Endothelial cell of umbilical vein (primary cell): ENCODE measurements around the gene ZMYM4. TPM values are rescaled to one million over a fixed set of nuclear protein-coding genes. Genes with fewer than 3 reads are reported as not detected.
A peak's percentile ranks its signal among the peaks of the same experiment; 100 is the strongest.

Experiments
- BruUV-seq: library from RNA; stranded (reverse); fragments of 400-500 nt; replicated peaks from 2 replicates; lab custom pipeline; 2021; lab: Mats Ljungman, UMichigan
- CTCF ChIA-PET: fragments of 300-600, 350-600 bp; sonication (Branson Sonifier 250); formaldehyde crosslinking; loops from one replicate; lab custom pipeline; 2021; ENCODE audit warnings: antibody characterized with exemption, inconsistent platforms; lab: Charles Lee
- POLR2A ChIA-PET: fragments of 300-600, 350-600 bp; sonication (Branson Sonifier 250); formaldehyde crosslinking; loops from one replicate; lab custom pipeline; 2021; ENCODE audit warnings: antibody characterized with exemption, inconsistent platforms; lab: Charles Lee
- DNase-seq: peaks from one replicate; pipeline ENCODE4 v3.0.0-alpha.2; 2011; ENCODE audit warnings: low read depth, low spot score
- FAIRE-seq: peaks from 2 replicates; lab custom pipeline; 2011; peaks lifted over from hg19 to GRCh38; lab: Jason Lieb, UNC
- H2AFZ ChIP-seq: 2 replicates; pipeline ENCODE4 v1.6.0; 2012; ENCODE audit warnings: low read depth, low read length, control low read depth, inconsistent platforms
- H3K27ac ChIP-seq: 2 replicates; pipeline ENCODE4 v1.5.1; 2011; ENCODE audit warnings: low read depth, mild to moderate bottlenecking, control low read depth, low read length, moderate library complexity; ENCODE audit not compliant: insufficient read depth
- H3K27me3 ChIP-seq, 2 experiments: 2 replicates each; pipeline versions ENCODE4 v1.6.0 to v1.6.1; 2011; ENCODE audit warnings: low read length in 2 of 2, mixed read lengths in 1 of 2; ENCODE audit not compliant: control insufficient read depth in 2 of 2, insufficient read depth in 2 of 2
- H3K36me3 ChIP-seq, 2 experiments: 2 replicates in 1 of 2; 3 replicates in 1 of 2; pipeline ENCODE4 v1.5.1; 2011; ENCODE audit warnings: low read length in 2 of 2, mild to moderate bottlenecking in 1 of 2, moderate library complexity in 1 of 2; ENCODE audit not compliant: control insufficient read depth in 2 of 2, insufficient read depth in 2 of 2; ENCODE audit errors: extremely low read depth in 1 of 2
- H3K4me1 ChIP-seq: 3 replicates; pipeline ENCODE4 v1.5.1; 2011; ENCODE audit warnings: mild to moderate bottlenecking, low read length; ENCODE audit not compliant: control insufficient read depth, insufficient read depth; ENCODE audit errors: extremely low read depth
- H3K4me2 ChIP-seq: 2 replicates; pipeline ENCODE4 v1.6.1; 2011; ENCODE audit warnings: low read length, control low read depth, mixed read lengths; ENCODE audit not compliant: insufficient read depth
- H3K4me3 ChIP-seq, 3 experiments: fragments of 200-600 bp in 1 of 3; sonication (generic), shearing (Covaris generic) in 1 of 3; replicated peaks in 1 of 3; 2 replicates each; pipeline ENCODE4 v1.5.1; 2011 to 2016; ENCODE audit warnings: control low read depth in 3 of 3, low read length in 3 of 3, mild to moderate bottlenecking in 2 of 3, inconsistent platforms in 1 of 3, low read depth in 1 of 3, moderate library complexity in 1 of 3; ENCODE audit not compliant: insufficient read depth in 1 of 3
- H3K79me2 ChIP-seq: 2 replicates; pipeline ENCODE4 v1.6.0; 2012; ENCODE audit warnings: low read length, inconsistent platforms; ENCODE audit not compliant: control insufficient read depth, insufficient read depth
- H3K9ac ChIP-seq: replicated peaks from 2 replicates; pipeline ENCODE3; 2011; ENCODE audit warnings: low read length, control low read depth; ENCODE audit not compliant: insufficient read depth; ENCODE audit errors: extremely low read depth
- H3K9me1 ChIP-seq: replicated peaks from 3 replicates; pipeline ENCODE4 v1.6.0; 2011; ENCODE audit warnings: mild to moderate bottlenecking, low read length; ENCODE audit not compliant: control insufficient read depth, insufficient read depth; ENCODE audit errors: extremely low read depth
- H3K9me3 ChIP-seq: replicated peaks from 2 replicates; pipeline ENCODE4 v1.5.1; 2012; ENCODE audit warnings: low read length, inconsistent platforms; ENCODE audit not compliant: control insufficient read depth, insufficient read depth
- H4K20me1 ChIP-seq: replicated peaks from 2 replicates; pipeline ENCODE3; 2011; ENCODE audit warnings: mild to moderate bottlenecking, low read length; ENCODE audit not compliant: control insufficient read depth, insufficient read depth; ENCODE audit errors: extremely low read depth
- EZH2 ChIP-seq: IDR thresholded peaks from 2 replicates; pipeline ENCODE4 v1.6.1; 2012; ENCODE audit warnings: borderline replicate concordance, low read depth, mild to moderate bottlenecking, moderate library complexity, low read length, inconsistent platforms; ENCODE audit not compliant: severe bottlenecking
- FOS ChIP-seq: IDR thresholded peaks from 2 replicates; pipeline ENCODE4 v1.6.1; 2011; ENCODE audit warnings: mild to moderate bottlenecking, low read length, moderate library complexity, borderline replicate concordance; ENCODE audit not compliant: insufficient read depth
- GATA2 ChIP-seq: IDR thresholded peaks from 2 replicates; pipeline ENCODE4 v1.7.0; 2011; ENCODE audit warnings: low read depth, mild to moderate bottlenecking, moderate library complexity, mixed read lengths, low read length; ENCODE audit not compliant: insufficient read length, insufficient read depth
- JUN ChIP-seq: IDR thresholded peaks from 2 replicates; pipeline ENCODE4 v1.6.1; 2011; ENCODE audit warnings: borderline replicate concordance, low read depth; ENCODE audit not compliant: insufficient read length, insufficient read depth
- MYC ChIP-seq: IDR thresholded peaks from one replicate; pipeline ENCODE4 v1.6.1; 2011; ENCODE audit warnings: mild to moderate bottlenecking, low read depth, low read length
- POLR2A ChIP-seq: IDR thresholded peaks from 2 replicates; pipeline ENCODE4 v1.6.1; 2012; ENCODE audit warnings: low read depth, mild to moderate bottlenecking, control low read depth, low read length
- POLR2AphosphoS5 ChIP-seq: IDR thresholded peaks from 2 replicates; pipeline ENCODE4 v1.6.1; 2012; ENCODE audit warnings: low read depth, mild to moderate bottlenecking, control low read depth, low read length, moderate library complexity; ENCODE audit not compliant: insufficient read depth
- dilution Hi-C: fragments of 300-500 bp; cut with MboI; formaldehyde crosslinking; loops from one replicate; pipeline ENCODE4 v1.15.0; 2019; ENCODE audit warnings: low sequenced_read_pairs; ENCODE audit not compliant: extremely low pct_ligation_motif_present
- intact Hi-C: fragments of 100-400 bp; cut with micrococcal nuclease; formaldehyde crosslinking; loops from one replicate; pipeline ENCODE4 v1.10.0; 2022
- polyA plus RNA-seq, 4 experiments: library from polyadenylated mRNA; depleted of rRNA in 3 of 4; stranded (reverse) in 3 of 4; unstranded in 1 of 4; fragments of >200 nt; gene quantifications; 2 replicates each; pipeline versions ENCODE4 v1.2.1 to v1.2.3, GENCODE V29; 2011 to 2012; ENCODE audit warnings: missing spikeins in 1 of 4
- total RNA-seq: library from RNA; stranded (reverse); gene quantifications from 2 replicates; pipeline ENCODE4 v1.2.3, GENCODE V29; 2021
- TF ChIP-seq, protein P1 (sequence below), 2 donors: IDR thresholded peaks; 1 replicate in 1 of 2; 2 replicates in 1 of 2; pipeline ENCODE4 v1.5.1; 2011; ENCODE audit warnings: low read length in 2 of 2, mild to moderate bottlenecking in 2 of 2, moderate library complexity in 2 of 2, control low read depth in 1 of 2, inconsistent platforms in 1 of 2, low read depth in 1 of 2; ENCODE audit not compliant: insufficient read depth in 1 of 2; ENCODE audit errors: extremely low read depth in 1 of 2
- TF ChIP-seq, protein P2 (sequence below): IDR thresholded peaks from 2 replicates; pipeline ENCODE4 v1.6.1; 2011; ENCODE audit not compliant: insufficient read depth, insufficient read length

The ZMYM4 gene
- total and polyA plus RNA-seq, 2 donors (not counting 3 experiments of a cell fraction or from before 2014, with no cell fraction given): 15.3 to 65.0 TPM

DNA sequence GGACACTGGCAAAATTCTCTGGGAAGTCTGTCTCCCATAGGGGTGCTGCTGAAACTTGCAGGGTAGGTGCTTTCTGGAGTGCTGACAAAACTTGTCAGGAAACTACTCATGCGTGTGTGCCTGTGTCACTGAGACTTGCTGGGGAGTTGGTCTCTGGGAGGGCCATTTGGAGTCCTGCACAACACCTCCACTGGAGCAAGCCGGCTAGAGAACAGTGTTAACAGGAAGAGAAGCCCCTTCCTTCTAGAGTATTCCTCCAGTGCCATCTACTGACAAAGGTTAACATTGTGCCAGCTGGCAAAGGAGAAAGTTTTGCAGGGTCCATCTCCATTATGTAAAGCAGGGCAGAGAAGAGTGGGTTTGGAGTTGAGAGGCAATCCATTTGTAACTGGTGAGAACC, 30.0 kb downstream of the ZMYM4 start:
- H2AFZ ChIP-seq: no peak overlapping the region
- POLR2A ChIA-PET: no interaction called here
- no peaks in the 10 kb centered on the region for H3K4me1 ChIP-seq
- CTCF ChIA-PET: interaction anchor here (0.6 to 2.3 kb wide), 5 partner anchors 10 to 446 kb away, joined by 3 to 15 read pairs (median 4); no protein-coding TSS in a partner anchor
- TF ChIP-seq MYC: no peak
- TF ChIP-seq, protein P1, sequence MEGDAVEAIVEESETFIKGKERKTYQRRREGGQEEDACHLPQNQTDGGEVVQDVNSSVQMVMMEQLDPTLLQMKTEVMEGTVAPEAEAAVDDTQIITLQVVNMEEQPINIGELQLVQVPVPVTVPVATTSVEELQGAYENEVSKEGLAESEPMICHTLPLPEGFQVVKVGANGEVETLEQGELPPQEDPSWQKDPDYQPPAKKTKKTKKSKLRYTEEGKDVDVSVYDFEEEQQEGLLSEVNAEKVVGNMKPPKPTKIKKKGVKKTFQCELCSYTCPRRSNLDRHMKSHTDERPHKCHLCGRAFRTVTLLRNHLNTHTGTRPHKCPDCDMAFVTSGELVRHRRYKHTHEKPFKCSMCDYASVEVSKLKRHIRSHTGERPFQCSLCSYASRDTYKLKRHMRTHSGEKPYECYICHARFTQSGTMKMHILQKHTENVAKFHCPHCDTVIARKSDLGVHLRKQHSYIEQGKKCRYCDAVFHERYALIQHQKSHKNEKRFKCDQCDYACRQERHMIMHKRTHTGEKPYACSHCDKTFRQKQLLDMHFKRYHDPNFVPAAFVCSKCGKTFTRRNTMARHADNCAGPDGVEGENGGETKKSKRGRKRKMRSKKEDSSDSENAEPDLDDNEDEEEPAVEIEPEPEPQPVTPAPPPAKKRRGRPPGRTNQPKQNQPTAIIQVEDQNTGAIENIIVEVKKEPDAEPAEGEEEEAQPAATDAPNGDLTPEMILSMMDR (IDR thresholded peaks at IDR 0.05; ENCODE audit: extremely low read depth in 1 of 2, insufficient read depth in 1 of 2, low read depth in 1 of 2, low read length in 2 of 2): peak; percentile 25 to 40
- TF ChIP-seq FOS: no peak
- no peak for TF ChIP-seq GATA2
- H3K9me3 ChIP-seq: no peaks in the 10 kb centered on the region
- H3K36me3 ChIP-seq: no peaks in the 10 kb centered on the region
- no peaks in the 10 kb centered on the region for H3K9me1 ChIP-seq
- H3K27me3 ChIP-seq: no peaks in the 10 kb centered on the region
- intact Hi-C loops: loop anchor here (1.0 to 10.0 kb wide), 4 partner anchors 96 to 512 kb away; partner anchors contain the start of genes SFPQ and SMIM12
- peaks cover 29% of the 10 kb centered on the region for H3K79me2 ChIP-seq
- H3K4me2 ChIP-seq: no peak overlapping the region
- H3K4me3 ChIP-seq: no peak overlapping the region
- dilution Hi-C loops: no loop called here
- no peaks in the 10 kb centered on the region for H4K20me1 ChIP-seq
- DNase-seq: peak; percentile 60
- BruUV-seq: no TSS peak
- FAIRE-seq: peak; percentile 74
- H3K9ac ChIP-seq: no peak overlapping the region
- no peak overlapping the region for H3K27ac ChIP-seq

DNA sequence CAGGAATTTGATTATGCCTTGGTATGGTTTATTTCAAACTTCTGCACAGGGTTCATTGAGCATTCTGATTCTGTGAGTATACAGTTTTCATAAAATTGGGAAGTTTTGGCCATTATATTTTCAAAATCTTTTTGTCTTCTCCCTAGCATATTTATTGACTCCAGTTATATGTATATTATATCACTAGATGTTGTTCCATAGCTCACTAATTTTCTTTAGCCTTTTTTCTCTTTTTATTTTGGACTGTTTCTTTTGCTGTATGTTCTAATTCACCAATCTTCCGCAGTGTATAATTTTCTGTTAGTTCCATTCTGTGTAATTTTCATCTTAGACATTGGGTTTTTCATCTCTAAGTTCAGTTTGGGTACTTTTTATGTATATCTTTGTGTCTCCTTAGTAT, 31.9 kb downstream of the ZMYM4 start:
- Histone ChIP-seq H3K27me3 (no peaks in the 10 kb centered on the region), H4K20me1 (no peaks in the 10 kb centered on the region), H3K79me2 (peaks cover 27% of the 10 kb centered on the region), H3K9me1 (no peaks in the 10 kb centered on the region), H3K36me3 (no peaks in the 10 kb centered on the region), H3K4me3 (no peak overlapping the region), H3K27ac (no peak overlapping the region), H2AFZ (no peak overlapping the region), H3K9ac (no peak overlapping the region), H3K4me2 (no peak overlapping the region), H3K4me1 (no peaks in the 10 kb centered on the region), H3K9me3 (no peaks in the 10 kb centered on the region)
- FAIRE-seq (no peak), DNase-seq (no peak)
- TF ChIP-seq, protein P1 (IDR thresholded peaks at IDR 0.05; ENCODE audit: extremely low read depth in 1 of 2, insufficient read depth in 1 of 2, low read depth in 1 of 2, low read length in 2 of 2): no peak
- TF ChIP-seq JUN (no peak), POLR2A (no peak), GATA2 (no peak), POLR2AphosphoS5 (no peak), EZH2 (no peak), FOS (no peak), MYC (no peak)
- TF ChIP-seq, protein P2, sequence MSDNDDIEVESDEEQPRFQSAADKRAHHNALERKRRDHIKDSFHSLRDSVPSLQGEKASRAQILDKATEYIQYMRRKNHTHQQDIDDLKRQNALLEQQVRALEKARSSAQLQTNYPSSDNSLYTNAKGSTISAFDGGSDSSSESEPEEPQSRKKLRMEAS: no peak
- BruUV-seq: no TSS peak
- intact Hi-C loops: no loop called here
- POLR2A ChIA-PET: no interaction called here
- CTCF ChIA-PET: interaction anchor here (1.6 kb wide), 1 partner anchor 98 kb away, joined by 9 read pairs; no protein-coding TSS in a partner anchor
- dilution Hi-C loops: no loop called here
